Endothelial cell of umbilical vein (primary cell): Measurements from ENCODE around the gene GRIFIN.

Experiments used
- EZH2 ChIP-seq: IDR thresholded peaks from 2 replicates; pipeline ENCODE4 v1.6.1; 2012; ENCODE audit warnings: borderline replicate concordance, low read depth, mild to moderate bottlenecking, moderate library complexity, low read length, inconsistent platforms; ENCODE audit not compliant: severe bottlenecking
- FOS ChIP-seq: IDR thresholded peaks from 2 replicates; pipeline ENCODE4 v1.6.1; 2011; ENCODE audit warnings: mild to moderate bottlenecking, low read length, moderate library complexity, borderline replicate concordance; ENCODE audit not compliant: insufficient read depth
- JUN ChIP-seq: IDR thresholded peaks from 2 replicates; pipeline ENCODE4 v1.6.1; 2011; ENCODE audit warnings: borderline replicate concordance, low read depth; ENCODE audit not compliant: insufficient read length, insufficient read depth
- MYC ChIP-seq: IDR thresholded peaks from one replicate; pipeline ENCODE4 v1.6.1; 2011; ENCODE audit warnings: mild to moderate bottlenecking, low read depth, low read length
- POLR2A ChIP-seq: IDR thresholded peaks from 2 replicates; pipeline ENCODE4 v1.6.1; 2012; ENCODE audit warnings: low read depth, mild to moderate bottlenecking, control low read depth, low read length
- POLR2AphosphoS5 ChIP-seq: IDR thresholded peaks from 2 replicates; pipeline ENCODE4 v1.6.1; 2012; ENCODE audit warnings: low read depth, mild to moderate bottlenecking, control low read depth, low read length, moderate library complexity; ENCODE audit not compliant: insufficient read depth
- TF ChIP-seq, protein P1 (sequence below), 2 donors: IDR thresholded peaks; 1 replicate in 1 of 2; 2 replicates in 1 of 2; pipeline ENCODE4 v1.5.1; 2011; ENCODE audit warnings: low read length in 2 of 2, mild to moderate bottlenecking in 2 of 2, moderate library complexity in 2 of 2, control low read depth in 1 of 2, inconsistent platforms in 1 of 2, low read depth in 1 of 2; ENCODE audit not compliant: insufficient read depth in 1 of 2; ENCODE audit errors: extremely low read depth in 1 of 2
- TF ChIP-seq, protein P2 (sequence below): IDR thresholded peaks from 2 replicates; pipeline ENCODE4 v1.6.1; 2011; ENCODE audit not compliant: insufficient read depth, insufficient read length

DNA sequence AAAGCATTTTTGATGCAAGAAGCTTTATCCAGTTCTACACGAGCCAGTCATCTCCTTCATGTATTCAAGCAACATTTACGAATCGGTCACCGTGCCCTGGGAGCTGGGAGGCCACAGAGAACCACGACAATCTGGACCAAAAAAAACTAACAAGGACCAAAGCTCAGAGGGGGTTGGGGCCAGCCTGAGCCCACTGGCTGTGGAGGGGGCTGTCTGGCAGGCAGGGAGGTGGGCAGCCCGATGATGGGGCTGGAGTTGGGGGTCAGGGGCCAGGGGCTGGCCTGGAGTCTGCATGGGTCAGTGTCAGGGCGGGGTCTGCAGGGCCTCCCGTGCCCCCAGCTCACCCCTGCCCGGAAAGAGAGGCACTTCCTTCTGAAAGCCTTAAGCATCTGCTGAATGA, 12.5 kb upstream of the GRIFIN start:
- TF ChIP-seq, protein P1, sequence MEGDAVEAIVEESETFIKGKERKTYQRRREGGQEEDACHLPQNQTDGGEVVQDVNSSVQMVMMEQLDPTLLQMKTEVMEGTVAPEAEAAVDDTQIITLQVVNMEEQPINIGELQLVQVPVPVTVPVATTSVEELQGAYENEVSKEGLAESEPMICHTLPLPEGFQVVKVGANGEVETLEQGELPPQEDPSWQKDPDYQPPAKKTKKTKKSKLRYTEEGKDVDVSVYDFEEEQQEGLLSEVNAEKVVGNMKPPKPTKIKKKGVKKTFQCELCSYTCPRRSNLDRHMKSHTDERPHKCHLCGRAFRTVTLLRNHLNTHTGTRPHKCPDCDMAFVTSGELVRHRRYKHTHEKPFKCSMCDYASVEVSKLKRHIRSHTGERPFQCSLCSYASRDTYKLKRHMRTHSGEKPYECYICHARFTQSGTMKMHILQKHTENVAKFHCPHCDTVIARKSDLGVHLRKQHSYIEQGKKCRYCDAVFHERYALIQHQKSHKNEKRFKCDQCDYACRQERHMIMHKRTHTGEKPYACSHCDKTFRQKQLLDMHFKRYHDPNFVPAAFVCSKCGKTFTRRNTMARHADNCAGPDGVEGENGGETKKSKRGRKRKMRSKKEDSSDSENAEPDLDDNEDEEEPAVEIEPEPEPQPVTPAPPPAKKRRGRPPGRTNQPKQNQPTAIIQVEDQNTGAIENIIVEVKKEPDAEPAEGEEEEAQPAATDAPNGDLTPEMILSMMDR (IDR thresholded peaks at IDR 0.05; ENCODE audit: extremely low read depth in 1 of 2, insufficient read depth in 1 of 2, low read depth in 1 of 2, low read length in 2 of 2), result no peak
- TF ChIP-seq POLR2AphosphoS5 (no peak), POLR2A (no peak), MYC (no peak), JUN (no peak), EZH2 (no peak), FOS (no peak)
- TF ChIP-seq, protein P2, sequence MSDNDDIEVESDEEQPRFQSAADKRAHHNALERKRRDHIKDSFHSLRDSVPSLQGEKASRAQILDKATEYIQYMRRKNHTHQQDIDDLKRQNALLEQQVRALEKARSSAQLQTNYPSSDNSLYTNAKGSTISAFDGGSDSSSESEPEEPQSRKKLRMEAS, result no peak
